Islet of Langerhans (tissue), 1 donor: ENCODE measurements around the gene MRPS6.

Experiments used
- FAIRE-seq: peaks from one replicate; lab custom pipeline; 2011; peaks lifted over from hg19 to GRCh38; lab: Jason Lieb, UNC

MRPS6 gene

DNA sequence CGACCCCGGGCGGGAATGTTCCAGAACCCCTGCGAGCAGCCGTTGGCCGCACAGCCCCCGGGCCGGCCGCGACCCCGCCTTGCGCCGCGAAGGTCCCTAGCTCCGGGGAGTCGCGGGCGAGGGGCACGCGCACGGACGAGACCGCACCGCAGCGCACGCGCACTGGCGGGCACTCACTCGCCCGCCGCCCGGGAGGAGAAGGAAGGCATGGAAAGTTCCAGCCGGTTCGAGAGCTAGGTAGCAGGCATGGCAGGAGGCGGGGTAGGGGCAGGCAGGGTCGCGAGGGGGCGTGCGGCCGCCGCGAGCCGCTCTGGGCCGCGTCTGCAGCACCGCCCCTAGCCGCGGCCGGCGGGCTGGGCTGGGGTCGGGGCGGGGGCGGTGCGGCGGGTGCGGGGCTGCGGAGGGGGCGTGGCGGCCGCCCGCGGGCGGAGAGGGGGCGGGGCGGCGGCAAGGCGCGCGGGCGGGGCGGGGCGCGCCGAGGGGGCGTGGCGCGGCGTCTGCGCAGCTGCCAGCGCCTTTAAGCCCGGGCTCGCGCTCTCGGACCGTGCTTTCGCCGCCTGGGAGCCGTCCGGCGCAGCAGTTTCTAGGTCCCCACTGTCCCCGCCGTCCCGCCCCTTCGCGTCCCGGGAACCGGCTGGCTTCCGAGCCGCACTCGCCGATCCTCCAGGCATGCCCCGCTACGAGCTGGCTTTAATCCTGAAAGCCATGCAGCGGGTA is at the start of gene MRPS6, which contains the start of gene SLC5A3:
Gene MRPS6 (plus strand): TSS at position 547 of the 717 bp plus-strand sequence. CDS start 123 bp downstream, at position 670.
Gene SLC5A3 (plus strand): TSS at position 547 of the 717 bp plus-strand sequence. CDS start 21,621 bp downstream, outside the sequence.
- no peak for FAIRE-seq

DNA sequence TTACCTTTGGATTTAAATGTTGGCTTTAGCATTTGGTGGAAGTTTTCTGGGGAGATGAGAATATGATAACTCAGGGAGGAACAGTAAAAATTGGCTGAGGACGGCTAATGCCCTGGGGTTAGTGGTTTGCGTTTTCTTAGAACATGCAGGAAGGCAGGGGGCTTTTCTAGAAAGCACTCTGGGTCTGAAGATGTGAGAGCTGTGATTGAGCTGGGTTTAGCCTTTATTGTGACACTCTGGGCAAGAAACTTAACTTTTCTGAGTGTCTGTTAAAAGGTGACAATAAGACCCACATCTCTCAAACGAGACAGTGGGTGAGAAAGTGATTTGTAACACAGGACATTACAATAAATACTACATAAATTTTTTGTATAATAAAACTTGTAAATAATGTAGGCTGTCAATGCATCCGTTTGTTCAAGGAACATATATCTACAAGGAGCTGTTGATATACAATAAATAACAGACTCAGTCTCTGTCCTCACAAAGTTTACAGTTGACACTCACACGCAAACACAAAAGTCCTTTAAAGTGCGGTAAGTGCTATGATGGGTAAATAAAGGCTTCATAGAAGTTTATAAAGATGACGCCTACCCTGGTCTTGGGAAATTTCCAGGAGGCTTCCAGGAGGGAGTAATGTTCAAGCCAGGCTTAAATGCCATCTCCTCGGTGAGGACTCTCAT is 49.5 kb upstream of the MRPS6 start:
- FAIRE-seq: no peak

DNA sequence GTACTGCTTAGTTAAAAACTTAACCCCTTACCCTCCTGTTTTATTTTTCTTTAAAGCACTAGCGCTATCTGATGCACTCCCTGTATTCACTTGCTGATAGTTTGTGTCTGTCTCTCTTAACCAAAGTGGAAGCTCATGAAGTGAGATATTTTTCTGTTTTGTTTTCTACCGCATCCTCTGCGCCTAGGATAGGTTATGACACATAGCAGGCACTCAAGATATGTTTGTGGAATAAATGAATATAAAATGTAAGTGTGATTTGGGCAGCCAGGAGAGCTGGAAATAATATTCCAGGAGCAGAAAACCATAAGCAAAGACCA is 49.0 kb upstream of the MRPS6 start:
- FAIRE-seq: no peak

DNA sequence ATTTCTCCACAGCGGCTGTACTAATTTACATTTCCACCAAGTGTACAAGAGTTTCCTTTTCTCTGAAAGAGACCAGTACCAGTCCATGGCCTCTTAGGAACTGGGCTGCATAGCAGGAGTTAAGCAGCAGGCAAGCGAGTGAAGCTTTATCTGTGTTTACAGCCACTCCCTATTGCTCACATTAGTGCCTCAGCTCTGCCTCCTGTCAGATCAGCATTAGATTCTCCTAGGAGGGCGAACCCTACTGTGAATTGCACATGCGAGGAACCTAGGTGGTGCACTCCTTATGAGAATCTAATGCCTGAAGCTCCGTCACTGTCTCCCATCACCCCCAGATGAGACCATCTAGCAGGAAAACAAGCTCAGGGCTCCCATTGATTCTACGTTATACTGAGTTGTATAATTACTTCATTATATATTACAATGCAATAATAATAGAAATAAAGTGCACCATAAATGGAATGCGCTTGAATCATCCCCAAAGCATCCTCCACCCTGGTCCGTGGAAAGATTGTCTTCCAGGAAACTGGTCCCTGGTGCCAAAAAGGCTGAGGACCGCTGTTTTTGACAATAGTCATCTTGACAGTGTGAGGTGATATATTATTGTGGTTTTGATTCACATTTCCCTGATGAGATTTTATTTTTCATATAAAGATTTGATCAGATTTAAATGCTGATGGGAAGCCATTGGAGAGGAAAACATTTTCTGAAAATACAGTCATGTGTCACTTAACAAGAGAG is 45.5 kb upstream of the MRPS6 start:
- no peak for FAIRE-seq

DNA sequence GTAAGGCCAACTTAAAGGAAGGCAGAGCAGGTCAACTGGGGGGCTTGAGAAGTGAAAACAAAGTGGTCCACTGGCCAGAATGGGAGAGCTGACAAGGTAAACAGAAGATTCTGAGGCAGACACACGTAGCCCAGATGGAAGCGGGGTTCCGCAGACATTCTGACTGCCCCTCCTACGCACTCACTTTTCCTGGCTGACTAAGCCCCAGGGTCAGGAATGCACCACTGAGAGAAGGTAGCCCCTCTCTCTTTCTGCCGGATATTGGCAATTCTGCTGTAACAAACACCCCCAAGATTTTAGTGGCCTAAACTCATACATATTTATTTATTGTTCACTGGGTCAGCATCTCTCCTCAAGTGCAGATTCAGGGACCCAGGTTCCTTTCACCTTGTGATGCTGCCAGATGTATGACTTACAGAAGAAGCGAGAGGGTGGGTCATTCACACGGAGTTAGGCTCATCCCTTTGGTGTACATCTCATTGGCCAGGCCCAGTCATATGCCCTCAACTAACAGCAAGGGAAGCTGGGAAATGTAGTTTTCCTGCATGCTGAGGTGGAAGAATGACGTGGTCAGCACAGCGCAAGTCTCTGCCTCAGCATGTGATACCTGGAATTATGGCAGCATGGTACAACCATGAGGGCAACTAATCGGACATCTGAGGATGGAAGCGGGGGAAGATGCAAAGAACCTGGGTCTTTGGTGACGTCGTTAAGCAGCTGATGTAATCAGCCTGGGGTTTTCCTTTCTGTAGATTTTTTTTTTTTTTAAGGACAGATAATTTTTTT is 43.4 kb upstream of the MRPS6 start:
- FAIRE-seq: peak; percentile 5

DNA sequence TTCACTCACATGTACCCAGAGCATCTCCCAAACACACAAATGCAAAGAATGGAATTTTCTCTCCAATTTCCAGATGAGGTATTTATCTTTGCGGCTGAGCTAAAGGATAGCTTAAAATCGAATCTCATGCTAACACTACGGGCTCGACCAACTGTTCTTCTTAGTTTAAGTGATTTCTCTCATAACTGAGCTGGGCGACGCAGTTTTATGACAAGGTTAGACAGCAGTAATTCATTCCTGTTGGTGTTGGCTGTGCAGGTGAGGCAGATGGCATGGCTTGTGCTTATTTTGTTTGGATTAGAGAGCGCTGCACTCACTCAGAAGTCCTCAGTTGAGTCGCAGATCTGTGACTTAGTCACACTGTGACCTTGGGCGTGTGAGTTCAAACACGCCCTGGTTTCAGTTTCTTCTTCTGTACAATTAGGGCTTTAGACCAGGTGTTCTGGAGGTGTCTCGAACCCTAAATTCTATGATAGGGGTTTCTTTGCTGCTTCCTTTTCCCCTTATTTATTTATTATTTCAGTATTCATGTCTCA is 41.5 kb upstream of the MRPS6 start:
- no peak for FAIRE-seq

DNA sequence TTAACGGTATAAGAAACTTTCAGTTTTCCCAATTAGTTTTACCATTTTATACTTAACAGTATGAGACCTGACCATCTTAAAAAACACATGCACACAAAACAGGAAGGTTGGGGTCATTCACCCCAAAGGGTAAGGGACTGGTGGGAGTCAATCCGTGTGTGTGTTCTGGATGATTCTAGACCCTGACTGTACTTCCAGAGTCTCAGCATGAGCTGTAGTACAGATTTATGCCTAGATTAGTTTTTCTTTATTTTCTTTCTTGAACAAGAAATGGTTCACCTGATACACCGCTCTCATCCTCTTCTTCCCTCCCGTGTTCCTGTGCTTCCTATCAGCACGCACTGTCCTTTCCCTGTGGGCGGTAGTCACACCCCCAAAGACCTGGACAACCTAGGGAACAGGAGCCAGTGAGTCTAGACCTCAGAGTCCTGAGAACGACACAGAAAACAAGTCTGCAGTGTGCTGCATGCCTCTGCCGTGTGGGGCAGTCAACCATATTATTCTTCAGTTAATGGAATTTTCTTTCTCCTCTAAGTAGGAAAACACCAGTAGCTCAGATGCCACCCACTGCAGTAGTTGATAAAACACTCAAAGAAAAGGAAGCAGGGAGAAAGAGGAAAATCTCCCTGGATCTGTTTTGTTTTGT is 38.9 kb upstream of the MRPS6 start:
- FAIRE-seq: no peak

DNA sequence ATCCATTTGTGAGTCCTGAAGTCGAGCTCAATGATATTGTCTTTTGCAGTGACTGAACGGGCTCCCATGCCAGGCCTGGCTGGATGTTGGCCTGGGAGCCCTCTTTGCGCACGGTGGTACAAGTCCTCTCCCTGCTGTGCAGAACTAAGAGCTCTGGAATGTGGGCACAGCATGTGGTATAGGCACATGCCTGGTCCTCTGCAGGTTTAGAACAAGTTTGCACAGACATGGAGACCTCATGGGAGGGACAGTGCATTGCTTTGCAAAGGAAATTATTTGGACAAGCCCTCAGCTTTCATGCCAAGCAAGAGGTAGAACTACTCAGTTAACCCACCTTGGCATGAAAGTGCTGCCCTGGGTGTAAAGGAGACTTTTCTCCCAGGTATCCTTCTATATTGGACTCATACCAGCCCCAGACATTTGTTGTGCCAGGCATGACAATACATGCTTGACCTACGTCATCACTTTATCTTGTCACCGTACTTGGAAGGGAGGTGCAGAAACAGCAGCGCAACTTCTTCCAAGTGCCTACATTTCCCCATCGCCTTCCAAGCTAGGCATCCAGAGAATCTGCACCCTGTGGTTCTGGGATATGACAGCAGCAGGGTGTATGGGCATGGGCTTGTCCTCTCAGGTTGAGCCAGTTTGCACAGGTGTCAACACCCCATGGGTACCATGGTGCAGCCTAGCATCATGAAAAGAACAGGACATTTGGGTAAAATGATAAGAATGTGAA is 37.6 kb upstream of the MRPS6 start:
- FAIRE-seq: no peak

DNA sequence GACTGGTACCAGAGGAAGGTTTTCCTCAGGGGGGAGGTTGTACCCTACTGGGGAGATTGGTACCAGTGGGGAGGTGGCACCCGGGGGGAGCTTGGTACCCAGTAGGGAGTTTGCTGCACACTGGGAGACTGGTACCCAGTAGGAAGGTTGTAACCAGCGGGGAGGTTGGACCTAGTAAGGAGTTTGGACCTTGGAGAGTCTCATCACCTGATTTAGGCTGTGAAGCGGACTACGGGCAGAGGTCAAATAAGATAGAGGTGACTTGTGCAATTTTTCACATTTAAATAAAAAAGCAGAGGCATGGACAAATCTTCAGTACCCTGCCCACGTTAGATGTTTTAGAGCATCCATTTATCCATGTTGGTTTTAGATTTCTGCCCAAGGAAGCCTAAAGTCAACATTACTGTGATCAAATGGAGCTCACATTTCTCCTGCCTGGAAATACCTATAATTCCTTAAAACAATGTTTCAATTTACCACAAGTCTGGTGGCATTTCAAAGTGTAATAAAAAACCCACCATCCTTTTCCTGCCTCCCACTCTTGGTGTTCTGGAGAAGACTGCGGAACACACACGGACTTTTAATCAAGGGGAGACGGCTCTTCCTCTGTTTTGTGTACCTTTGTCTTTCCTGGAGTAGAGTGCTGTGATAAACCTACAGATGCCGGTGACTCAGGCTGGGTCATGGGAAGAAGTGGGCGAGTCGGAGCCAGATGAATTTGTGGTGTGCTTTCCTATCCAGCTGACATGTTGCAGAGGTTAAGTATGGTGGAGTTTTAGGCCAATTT is 36.2 kb upstream of the MRPS6 start:
- no peak for FAIRE-seq

DNA sequence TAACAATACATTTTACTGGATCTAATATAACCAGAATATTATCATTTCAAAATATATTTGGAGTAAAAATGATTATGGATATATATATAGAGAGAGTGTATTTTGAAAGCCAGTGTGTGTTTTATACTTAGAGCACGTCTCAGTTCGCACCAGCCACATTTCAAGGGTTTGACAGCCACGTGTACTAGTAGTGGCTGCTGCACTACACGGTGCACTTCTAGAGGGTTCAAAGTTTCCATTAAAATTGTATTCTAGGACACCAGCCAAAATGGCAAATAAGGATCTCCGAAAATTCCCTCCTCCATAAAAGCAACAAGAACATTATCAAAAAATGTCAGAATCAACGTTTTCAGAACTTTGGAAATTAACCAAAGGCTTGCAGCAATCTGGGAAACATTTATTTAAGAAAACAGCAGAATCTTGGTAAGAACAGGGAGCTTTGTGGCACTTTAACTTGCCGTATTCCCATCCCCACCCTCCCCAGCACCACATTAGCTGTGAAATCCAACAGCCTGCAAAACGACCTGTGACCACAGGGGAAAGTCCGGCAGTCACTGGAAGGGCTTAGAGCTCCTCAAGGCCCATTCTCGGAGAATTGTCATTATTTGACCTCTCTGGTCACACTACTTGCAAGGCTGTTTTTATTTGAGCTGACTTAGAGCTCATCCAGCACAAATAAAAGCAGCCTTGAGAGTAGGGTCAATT is 33.5 kb upstream of the MRPS6 start:
- no peak for FAIRE-seq

DNA sequence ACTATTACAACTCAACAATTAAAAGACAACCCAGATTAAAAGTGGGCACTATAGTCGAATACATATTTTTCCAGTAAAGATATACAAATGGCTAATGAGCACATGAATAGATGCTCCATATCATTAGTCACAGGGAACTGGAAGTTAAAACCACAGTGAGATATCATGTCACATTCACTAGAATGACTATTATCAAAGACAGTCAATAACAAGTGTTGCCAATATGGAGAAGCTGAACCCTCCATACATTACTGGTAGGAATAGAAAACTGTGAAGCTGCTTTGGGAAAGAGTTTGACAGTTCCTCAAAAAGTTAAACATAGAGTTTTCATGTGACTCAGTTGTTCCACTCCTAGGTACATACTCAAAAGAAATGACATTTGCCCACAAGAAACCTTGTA is 30.6 kb upstream of the MRPS6 start:
- FAIRE-seq: no peak

DNA sequence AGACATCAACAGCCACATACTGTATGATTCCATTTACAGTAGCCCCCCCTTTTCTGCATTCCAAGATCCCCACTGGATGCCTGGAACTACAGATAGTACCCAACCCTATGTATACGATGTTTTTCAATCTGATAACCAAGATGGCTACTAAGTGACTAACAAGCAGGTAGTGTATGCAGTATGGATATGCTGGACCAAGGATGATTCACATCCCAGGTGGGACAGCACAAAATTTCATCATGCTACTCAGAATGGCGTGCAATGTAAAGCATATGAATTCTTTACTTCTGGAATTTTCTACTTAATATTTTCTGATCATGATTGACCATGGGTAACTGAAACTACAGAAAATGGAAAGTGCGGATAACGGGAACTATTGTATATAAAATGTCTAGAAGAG is 30.0 kb upstream of the MRPS6 start:
- FAIRE-seq: no peak

DNA sequence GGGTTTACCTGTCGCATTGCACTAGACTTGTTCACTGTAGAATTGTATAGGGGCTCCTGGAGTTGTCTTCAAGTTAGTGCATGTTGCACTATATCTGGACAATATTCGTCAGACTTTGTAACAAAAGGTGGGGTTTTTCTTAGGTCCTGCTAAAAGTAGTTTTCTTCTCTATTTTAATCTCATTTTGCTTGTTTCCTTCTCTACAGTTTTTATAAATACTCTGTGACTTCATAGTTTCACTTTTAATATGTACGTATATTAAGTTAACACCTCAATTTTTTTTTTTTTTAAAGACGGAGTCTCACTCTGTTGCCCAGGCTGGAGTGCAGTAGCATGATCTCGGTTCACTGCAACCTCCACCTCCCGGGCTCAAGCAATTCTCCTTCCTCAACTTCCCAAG is 26.5 kb upstream of the MRPS6 start:
- FAIRE-seq: no peak

DNA sequence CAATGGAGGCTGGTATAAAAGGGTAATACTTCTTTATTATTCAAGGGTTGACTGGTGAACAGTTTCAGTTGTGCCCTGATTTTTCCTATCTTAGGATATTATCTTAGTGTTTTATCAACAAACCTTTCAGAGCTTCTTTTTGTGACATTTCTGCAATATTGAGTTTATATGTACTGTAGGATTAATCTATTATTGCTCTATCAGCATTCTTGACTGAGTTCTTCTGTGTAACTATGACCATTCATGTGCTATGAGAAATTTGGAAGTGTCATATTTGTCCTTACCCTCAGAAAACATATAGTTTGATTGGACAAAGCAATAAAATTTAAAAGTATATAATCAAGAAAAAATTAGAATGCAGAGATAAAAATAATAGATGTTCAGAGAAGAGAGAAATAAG is 25.5 kb upstream of the MRPS6 start:
- FAIRE-seq: no peak

DNA sequence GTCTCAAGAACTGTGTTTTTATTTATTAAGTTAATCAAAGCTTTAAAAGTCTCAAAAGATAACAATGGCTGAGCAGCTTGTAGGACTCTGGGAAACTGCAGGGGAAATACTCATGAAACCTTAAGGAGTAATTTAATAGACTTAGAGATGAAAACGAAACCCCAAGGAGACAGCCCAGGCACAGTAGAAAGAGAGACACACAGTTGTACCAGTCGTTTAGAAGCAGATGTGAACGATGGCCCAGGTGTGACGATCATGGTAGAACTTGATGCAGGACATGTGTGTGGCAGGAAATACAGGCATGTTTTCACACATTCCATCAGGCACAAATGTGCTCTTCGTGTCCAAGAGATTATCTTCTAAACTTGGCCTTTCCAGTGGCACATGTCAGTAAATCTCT is 21.2 kb upstream of the MRPS6 start:
- no peak for FAIRE-seq

DNA sequence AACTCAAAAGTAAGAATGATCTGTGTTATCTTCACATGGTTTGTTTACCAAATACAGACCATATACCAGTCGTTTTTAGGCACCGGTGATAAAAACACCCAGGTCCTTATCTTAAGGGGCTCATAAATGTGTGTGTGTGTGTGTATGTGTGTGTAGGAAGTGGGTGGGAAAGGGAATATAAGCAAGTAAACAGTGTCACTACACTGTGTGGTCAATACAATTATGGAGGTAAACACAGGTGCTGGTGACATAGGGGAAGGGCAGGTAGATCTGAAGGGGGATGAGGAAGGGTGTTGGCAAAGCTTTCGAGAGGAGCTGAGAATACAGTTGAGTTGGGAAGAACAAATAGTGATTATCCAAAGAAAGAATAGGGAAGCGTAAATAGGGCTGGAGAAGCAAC is 19.1 kb upstream of the MRPS6 start:
- no peak for FAIRE-seq

DNA sequence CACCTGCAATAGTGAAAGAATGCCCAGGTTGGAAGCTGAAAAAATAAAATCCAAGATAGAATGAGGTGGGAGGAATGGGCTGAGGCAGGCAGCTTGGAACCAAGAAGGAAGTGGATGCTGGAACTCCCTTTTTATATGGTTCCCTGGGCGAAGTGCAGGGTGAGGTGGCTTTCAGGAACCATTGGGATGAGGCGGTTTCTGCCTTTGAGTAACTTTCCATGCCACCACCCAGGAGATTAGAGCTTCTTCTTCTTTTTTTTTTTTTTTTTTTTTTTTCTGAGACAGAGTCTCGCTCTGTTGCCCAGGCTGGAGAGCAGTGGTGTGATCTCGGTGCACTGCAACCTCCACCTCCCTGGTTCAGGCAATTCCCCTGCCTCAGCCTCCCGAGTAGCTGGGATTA is 17.8 kb upstream of the MRPS6 start:
- FAIRE-seq: no peak

DNA sequence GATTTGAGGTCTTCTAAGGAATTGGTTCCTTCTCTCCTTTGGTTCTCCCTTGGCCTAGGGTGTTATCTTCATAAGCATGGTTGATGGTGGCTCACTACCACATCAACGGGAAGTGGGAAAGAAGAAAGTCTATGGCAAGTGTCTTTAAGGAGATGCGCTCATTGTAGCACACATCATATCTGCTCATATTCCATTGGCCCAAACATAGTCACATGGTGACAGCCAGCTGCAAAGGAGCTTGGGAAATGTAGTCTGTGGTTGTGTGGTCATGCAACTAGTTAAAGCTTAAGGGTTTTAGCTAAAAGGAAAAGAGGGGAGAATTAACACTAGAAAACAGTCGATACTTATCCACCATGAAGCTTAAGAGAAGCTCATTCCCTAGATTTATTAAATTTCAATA is 11.4 kb upstream of the MRPS6 start:
- FAIRE-seq: no peak

DNA sequence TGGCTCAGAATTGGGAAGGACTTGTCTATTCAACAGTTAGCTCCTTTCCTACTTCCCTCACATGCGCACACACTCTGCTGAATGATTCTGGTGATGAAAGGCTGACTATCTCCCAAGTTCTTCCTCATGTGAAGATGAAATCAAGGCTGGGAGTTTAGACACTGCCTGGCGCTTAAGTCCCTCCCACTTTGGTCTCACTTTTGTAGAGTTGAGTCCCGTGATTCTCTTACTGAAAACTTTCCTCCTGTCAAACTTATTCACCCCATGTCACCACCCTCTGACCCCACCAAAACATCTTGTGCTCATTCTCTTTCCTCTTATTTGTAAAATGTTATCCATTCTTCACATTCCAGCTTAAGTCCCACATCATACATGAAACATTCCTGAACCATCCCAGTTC is 8.4 kb upstream of the MRPS6 start:
- FAIRE-seq: no peak

DNA sequence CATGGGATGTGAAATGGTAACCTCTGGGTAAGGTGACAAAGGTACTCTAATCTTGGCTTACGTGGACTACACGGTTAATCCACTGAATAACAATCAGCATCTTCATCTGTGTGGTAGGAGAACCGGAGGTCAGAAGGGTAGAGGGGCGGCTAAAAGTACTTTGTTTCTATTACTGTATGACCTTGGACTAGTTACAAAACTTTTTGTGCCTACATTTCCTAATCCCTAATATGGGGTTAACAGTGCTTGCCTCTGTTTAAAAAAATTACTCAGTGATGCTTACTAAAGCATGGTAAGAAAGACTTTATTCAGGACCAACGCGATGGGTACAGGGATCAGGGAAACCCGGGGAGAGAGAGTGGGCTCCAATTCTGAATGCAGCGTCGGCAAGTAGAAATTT is 1.7 kb upstream of the MRPS6 start:
- FAIRE-seq: no peak
